Endothelial cell (in vitro differentiated cells): Measurements from ENCODE around the gene C11orf52. TPM values are rescaled to one million over a fixed set of nuclear protein-coding genes. Genes with fewer than 3 reads are reported as not detected.
"Not testable (repeated sequence)": the region's sequence is repeated elsewhere in the genome, so short reads cannot be mapped to it uniquely, and the experiment has no call there.

Experiments used
- DNase-seq: peaks from one replicate; pipeline ENCODE4 v3.0.0; 2021; ENCODE audit warnings: low spot score
- H3K27ac Mint-ChIP-seq: one replicate; pipeline ENCODE4 v1.8.0; 2021; ENCODE audit warnings: mixed read lengths, inconsistent platforms; ENCODE audit not compliant: unreplicated experiment
- H3K27me3 Mint-ChIP-seq: one replicate; pipeline ENCODE4 v1.8.0; 2021; ENCODE audit warnings: mild to moderate bottlenecking, moderate library complexity, mixed read lengths, inconsistent platforms; ENCODE audit not compliant: unreplicated experiment
- H3K36me3 Mint-ChIP-seq: one replicate; pipeline ENCODE4 v1.8.0; 2021; ENCODE audit warnings: mild to moderate bottlenecking, low read depth, mixed read lengths, inconsistent platforms; ENCODE audit not compliant: unreplicated experiment
- H3K4me1 Mint-ChIP-seq: one replicate; pipeline ENCODE4 v1.8.0; 2021; ENCODE audit warnings: mild to moderate bottlenecking, mixed read lengths, inconsistent platforms; ENCODE audit not compliant: unreplicated experiment
- H3K4me3 Mint-ChIP-seq: one replicate; pipeline ENCODE4 v1.8.0; 2021; ENCODE audit warnings: mild to moderate bottlenecking, mixed read lengths, inconsistent platforms; ENCODE audit not compliant: unreplicated experiment
- H3K9me3 Mint-ChIP-seq: one replicate; pipeline ENCODE4 v1.8.0; 2021; ENCODE audit warnings: mixed read lengths, inconsistent platforms; ENCODE audit not compliant: unreplicated experiment
- total RNA-seq: library from RNA; stranded (reverse); fragmentation: NEBNext Ultra II Directional; extraction: Animal tissue kit (Norgen Biotek cat#: 25700); gene quantifications from one replicate; pipeline ENCODE4 v1.2.1, GENCODE V29; 2021; ENCODE audit not compliant: unreplicated experiment
- TF ChIP-seq, protein P1 (sequence below): fragments of 200-600 bp; sonication (generic); IDR thresholded peaks from one replicate; pipeline ENCODE4 v1.5.0; 2021; ENCODE audit warnings: antibody characterized with exemption; ENCODE audit not compliant: unreplicated experiment

The C11orf52 gene
- total RNA-seq, 1 donor from 2014 or later, result 2.8 TPM

DNA sequence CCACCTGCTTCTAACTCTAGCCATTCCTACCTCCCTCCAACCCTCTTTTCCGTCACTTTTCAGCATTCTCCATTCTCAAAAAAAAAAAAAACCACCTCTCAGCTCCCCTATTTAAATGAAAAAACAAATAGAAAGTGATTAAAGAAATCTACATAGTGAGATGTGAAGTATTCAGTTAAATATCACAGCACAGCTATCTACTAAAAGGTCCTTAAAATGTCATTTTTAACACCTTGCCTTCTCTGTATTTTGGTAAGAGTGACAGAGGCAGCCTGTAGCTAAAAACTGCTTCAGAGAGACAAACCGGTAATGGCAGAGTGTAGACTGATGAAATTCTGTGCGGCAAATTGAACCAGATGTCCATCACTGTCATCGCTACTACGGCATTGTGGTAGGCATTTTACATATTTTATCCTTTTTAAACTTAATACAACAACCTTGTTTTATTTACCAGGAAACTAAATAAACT lies 47.0 kb upstream of the C11orf52 start:
- Mint-ChIP-seq H3K36me3 (peaks cover 12% of the 10 kb centered on the region), H3K9me3 (no peaks in the 10 kb centered on the region), H3K27me3 (peaks cover 2% of the 10 kb centered on the region), H3K4me1 (peaks cover 5% of the 10 kb centered on the region), H3K27ac (peak overlapping the region; percentile 53), H3K4me3 (peak overlapping the region; percentile 90)
- no peak for DNase-seq
- TF ChIP-seq, protein P1, sequence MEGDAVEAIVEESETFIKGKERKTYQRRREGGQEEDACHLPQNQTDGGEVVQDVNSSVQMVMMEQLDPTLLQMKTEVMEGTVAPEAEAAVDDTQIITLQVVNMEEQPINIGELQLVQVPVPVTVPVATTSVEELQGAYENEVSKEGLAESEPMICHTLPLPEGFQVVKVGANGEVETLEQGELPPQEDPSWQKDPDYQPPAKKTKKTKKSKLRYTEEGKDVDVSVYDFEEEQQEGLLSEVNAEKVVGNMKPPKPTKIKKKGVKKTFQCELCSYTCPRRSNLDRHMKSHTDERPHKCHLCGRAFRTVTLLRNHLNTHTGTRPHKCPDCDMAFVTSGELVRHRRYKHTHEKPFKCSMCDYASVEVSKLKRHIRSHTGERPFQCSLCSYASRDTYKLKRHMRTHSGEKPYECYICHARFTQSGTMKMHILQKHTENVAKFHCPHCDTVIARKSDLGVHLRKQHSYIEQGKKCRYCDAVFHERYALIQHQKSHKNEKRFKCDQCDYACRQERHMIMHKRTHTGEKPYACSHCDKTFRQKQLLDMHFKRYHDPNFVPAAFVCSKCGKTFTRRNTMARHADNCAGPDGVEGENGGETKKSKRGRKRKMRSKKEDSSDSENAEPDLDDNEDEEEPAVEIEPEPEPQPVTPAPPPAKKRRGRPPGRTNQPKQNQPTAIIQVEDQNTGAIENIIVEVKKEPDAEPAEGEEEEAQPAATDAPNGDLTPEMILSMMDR, result no peak

GRCh38 chr11:111878385-111878848 lies 40.3 kb upstream of the C11orf52 start:
- Mint-ChIP-seq H3K27ac (peak overlapping the region; percentile 39), H3K9me3 (no peaks in the 10 kb centered on the region), H3K4me1 (peaks cover 11% of the 10 kb centered on the region), H3K27me3 (no peaks in the 10 kb centered on the region), H3K36me3 (no peaks in the 10 kb centered on the region), H3K4me3 (peak overlapping the region; percentile 96)
- peak; percentile 6 for DNase-seq
- TF ChIP-seq, protein P1, result no peak

DNA sequence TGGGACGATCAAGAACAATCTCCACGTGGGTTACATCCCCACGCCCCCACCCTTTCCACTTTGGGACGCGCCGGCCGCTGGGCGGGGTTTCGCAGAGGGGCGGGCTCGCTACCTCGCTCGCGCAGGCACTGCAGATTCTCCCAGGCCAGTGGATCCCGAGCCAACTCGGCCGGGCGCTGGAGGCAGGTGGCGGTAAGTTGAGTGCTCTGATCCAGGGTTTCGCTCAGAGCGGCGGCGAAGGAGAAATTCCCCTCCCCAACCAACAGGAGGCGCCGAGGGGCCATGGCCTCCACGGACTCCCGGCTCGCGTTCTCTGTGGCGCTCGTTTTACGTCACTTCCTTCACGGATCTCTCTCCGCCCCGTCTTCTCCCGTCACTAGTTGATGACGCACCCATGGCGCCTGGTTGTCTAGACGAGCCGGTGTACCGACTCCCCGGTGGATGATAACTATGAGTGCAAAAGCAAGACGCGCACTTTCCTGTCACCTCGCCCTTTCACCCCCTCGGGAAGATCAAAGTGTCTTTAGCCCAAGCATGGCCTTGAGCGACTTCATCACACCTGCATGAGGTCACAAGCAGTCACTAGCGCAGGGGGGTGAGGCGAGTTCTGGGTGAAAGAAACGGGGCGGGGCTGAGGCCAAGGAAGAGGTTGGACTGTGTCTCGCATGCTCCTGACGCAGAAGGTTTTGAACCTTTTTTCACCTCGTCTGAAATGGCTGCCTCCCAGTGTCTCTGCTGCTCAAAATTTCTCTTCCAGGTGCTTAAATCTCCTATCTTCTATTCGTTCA lies 39.7 kb upstream of the C11orf52 start, which contains the start of the genes CFAP68 and FDXACB1:
Gene CFAP68 (plus strand): TSS at position 693 of the 788 bp plus-strand sequence. CDS start 20 bp downstream, at position 713.
Gene FDXACB1 (minus strand): TSS at position 317 of the 788 bp plus-strand sequence. CDS start 33 bp downstream, at position 284.
- no peaks in the 10 kb centered on the region for H3K27me3 Mint-ChIP-seq
- H3K9me3 Mint-ChIP-seq, result no peaks in the 10 kb centered on the region
- peaks cover 11% of the 10 kb centered on the region for H3K4me1 Mint-ChIP-seq
- H3K27ac Mint-ChIP-seq, result peak within 1 kb of the TSS; percentile 98
- H3K4me3 Mint-ChIP-seq, result peak within 1 kb of the TSS; percentile 96
- peak; percentile 99 for DNase-seq
- TF ChIP-seq, protein P1, result peak; percentile 99
- no peaks in the 10 kb centered on the region for H3K36me3 Mint-ChIP-seq

GRCh38 chr11:111879637-111879960 lies 39.1 kb upstream of the C11orf52 start:
- Mint-ChIP-seq H3K4me1 (peaks cover 11% of the 10 kb centered on the region), H3K27ac (peak overlapping the region; percentile 98), H3K27me3 (no peaks in the 10 kb centered on the region), H3K9me3 (no peaks in the 10 kb centered on the region), H3K4me3 (peak overlapping the region; percentile 96), H3K36me3 (no peaks in the 10 kb centered on the region)
- TF ChIP-seq, protein P1, result no peak
- no peak for DNase-seq

GRCh38 chr11:111882202-111882601 lies 36.5 kb upstream of the C11orf52 start:
- Mint-ChIP-seq H3K27ac (no peak overlapping the region), H3K4me1 (peaks cover 11% of the 10 kb centered on the region), H3K9me3 (no peaks in the 10 kb centered on the region), H3K27me3 (no peaks in the 10 kb centered on the region), H3K36me3 (no peaks in the 10 kb centered on the region), H3K4me3 (no peak overlapping the region)
- no peak for DNase-seq
- TF ChIP-seq, protein P1, result no peak

DNA sequence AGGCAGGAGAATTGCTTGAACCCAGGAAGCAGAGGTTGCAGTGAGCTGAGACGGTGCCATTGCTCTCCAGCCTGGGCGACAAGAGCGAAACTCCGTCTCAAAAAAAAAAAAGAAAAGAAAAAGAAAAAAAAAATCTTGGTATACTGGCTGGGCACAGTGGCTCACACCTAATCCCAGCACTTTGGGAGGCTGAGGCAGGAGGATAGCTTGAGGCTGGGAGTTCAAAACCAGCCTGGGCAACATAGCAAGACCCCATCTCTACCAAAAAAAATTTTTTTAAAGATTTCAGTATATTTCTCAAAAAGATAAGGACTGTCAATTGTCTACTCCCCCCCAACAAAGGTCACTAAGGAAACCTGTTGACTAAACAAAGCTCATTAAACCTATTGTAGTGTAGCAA lies 33.7 kb upstream of the C11orf52 start:
- not testable (repeated sequence) for H3K27me3 Mint-ChIP-seq, H3K4me3 Mint-ChIP-seq, DNase-seq, H3K9me3 Mint-ChIP-seq, H3K36me3 Mint-ChIP-seq, H3K27ac Mint-ChIP-seq, H3K4me1 Mint-ChIP-seq
